ENCODE measurements around the gene PLA2G5. TPM values are rescaled to one million over a fixed set of nuclear protein-coding genes. Genes with fewer than 3 reads are reported as not detected.
"Not testable (repeated sequence)": the region's sequence is repeated elsewhere in the genome, so short reads cannot be mapped to it uniquely, and the experiment has no call there.

PLA2G5 gene
- total RNA-seq, 2 donors from 2014 or later: not detected

- H3K4me1 Mint-ChIP-seq: no peaks in the 10 kb centered on the region
- peak overlapping the region; percentile 13 for H3K4me3 ChIP-seq (ENCODE audit: low read length)
- H3K4me3 Mint-ChIP-seq: no peak overlapping the region
- H3K4me1 ChIP-seq (ENCODE audit: control insufficient read depth, insufficient read depth, low read length): no peaks in the 10 kb centered on the region
- peaks cover 47% of the 10 kb centered on the region for H3K9me3 Mint-ChIP-seq
- H3K36me3 Mint-ChIP-seq (ENCODE audit: low read depth): peaks cover 7% of the 10 kb centered on the region
- H3K36me3 ChIP-seq (ENCODE audit: control insufficient read depth, insufficient read depth, low read length): no peaks in the 10 kb centered on the region
- WGBS, 2 experiments (ENCODE audit: insufficient coverage in 1 of 2, insufficient read length in 1 of 2): 71% methylated on average over 1 of the region's 1 CpG; no CpG with 5 or more reads in 1 of the 2 experiments
- no peak for DNase-seq
- no peaks in the 10 kb centered on the region for H3K27me3 ChIP-seq (ENCODE audit: control insufficient read depth, insufficient read depth, low read length, poor library complexity, severe bottlenecking)
- no peak overlapping the region for H3K27ac ChIP-seq (ENCODE audit: low read depth, low read length)
- no peak overlapping the region for H3K9ac ChIP-seq (ENCODE audit: extremely low read depth, low read length, poor library complexity, severe bottlenecking)
- peaks cover 73% of the 10 kb centered on the region for H3K9me3 ChIP-seq (ENCODE audit: control insufficient read depth, low read length)
- no peak for TF ChIP-seq CTCF (conservative IDR thresholded peaks at IDR 0.05)
- H3K27me3 Mint-ChIP-seq (ENCODE audit: insufficient read depth): peaks cover 5% of the 10 kb centered on the region
- no peak overlapping the region for H3K27ac Mint-ChIP-seq
Measured at GRCh38 chr1:20048563-20048962, 21.4 kb upstream of the PLA2G5 start.

- not testable (repeated sequence) for H3K4me3 ChIP-seq (ENCODE audit: low read length); H3K4me1 ChIP-seq (ENCODE audit: control insufficient read depth, insufficient read depth, low read length); H3K4me1 Mint-ChIP-seq; H3K27me3 ChIP-seq (ENCODE audit: control insufficient read depth, insufficient read depth, low read length, poor library complexity, severe bottlenecking); H3K27me3 Mint-ChIP-seq (ENCODE audit: insufficient read depth); H3K27ac Mint-ChIP-seq; H3K4me3 Mint-ChIP-seq; H3K27ac ChIP-seq (ENCODE audit: low read depth, low read length); DNase-seq; H3K36me3 Mint-ChIP-seq (ENCODE audit: low read depth); H3K36me3 ChIP-seq (ENCODE audit: control insufficient read depth, insufficient read depth, low read length); H3K9ac ChIP-seq (ENCODE audit: extremely low read depth, low read length, poor library complexity, severe bottlenecking)
- no CpG with 5 or more reads among the region's 1 CpG for whole genome bisulfite sequencing, 2 experiments (ENCODE audit: insufficient coverage in 1 of 2, insufficient read length in 1 of 2)
- H3K9me3 ChIP-seq (ENCODE audit: control insufficient read depth, low read length): peaks cover 80% of the 10 kb centered on the region
- peaks cover 54% of the 10 kb centered on the region for H3K9me3 Mint-ChIP-seq
Measured at GRCh38 chr1:20049056-20049798, 20.8 kb upstream of the PLA2G5 start.

GRCh38 chr1:20051218-20051829 lies 18.7 kb upstream of the PLA2G5 start:
- H3K4me3 Mint-ChIP-seq: no peak overlapping the region
- peaks cover 65% of the 10 kb centered on the region for H3K9me3 Mint-ChIP-seq

More at GRCh38 chr1:20051218-20051829, 18.7 kb upstream of the PLA2G5 start:
- no peaks in the 10 kb centered on the region for H3K36me3 ChIP-seq (ENCODE audit: control insufficient read depth, insufficient read depth, low read length)
- no peak for TF ChIP-seq CTCF (conservative IDR thresholded peaks at IDR 0.05)
- H3K36me3 Mint-ChIP-seq (ENCODE audit: low read depth): peaks cover 7% of the 10 kb centered on the region
- no peak overlapping the region for H3K9ac ChIP-seq (ENCODE audit: extremely low read depth, low read length, poor library complexity, severe bottlenecking)
- peaks cover 5% of the 10 kb centered on the region for H3K27me3 Mint-ChIP-seq (ENCODE audit: insufficient read depth)
- H3K27ac Mint-ChIP-seq: no peak overlapping the region
- no peaks in the 10 kb centered on the region for H3K4me1 Mint-ChIP-seq
- no peak for DNase-seq
- H3K27me3 ChIP-seq (ENCODE audit: control insufficient read depth, insufficient read depth, low read length, poor library complexity, severe bottlenecking): no peaks in the 10 kb centered on the region
- no peaks in the 10 kb centered on the region for H3K4me1 ChIP-seq (ENCODE audit: control insufficient read depth, insufficient read depth, low read length)
- no peak overlapping the region for H3K4me3 ChIP-seq (ENCODE audit: low read length)
- H3K9me3 ChIP-seq (ENCODE audit: control insufficient read depth, low read length): peaks cover 74% of the 10 kb centered on the region
- no peak overlapping the region for H3K27ac ChIP-seq (ENCODE audit: low read depth, low read length)

All from endodermal cell (in vitro differentiated cells).